ENCODE data around the gene FASTK. TPM values are rescaled to one million over a fixed set of nuclear protein-coding genes. Genes with fewer than 3 reads are reported as not detected.

Gene FASTK
- total and polyA plus RNA-seq, 2 donors (not counting 3 experiments of a cell fraction or from before 2014, with no cell fraction given), result 73.3 to 113 TPM

DNA sequence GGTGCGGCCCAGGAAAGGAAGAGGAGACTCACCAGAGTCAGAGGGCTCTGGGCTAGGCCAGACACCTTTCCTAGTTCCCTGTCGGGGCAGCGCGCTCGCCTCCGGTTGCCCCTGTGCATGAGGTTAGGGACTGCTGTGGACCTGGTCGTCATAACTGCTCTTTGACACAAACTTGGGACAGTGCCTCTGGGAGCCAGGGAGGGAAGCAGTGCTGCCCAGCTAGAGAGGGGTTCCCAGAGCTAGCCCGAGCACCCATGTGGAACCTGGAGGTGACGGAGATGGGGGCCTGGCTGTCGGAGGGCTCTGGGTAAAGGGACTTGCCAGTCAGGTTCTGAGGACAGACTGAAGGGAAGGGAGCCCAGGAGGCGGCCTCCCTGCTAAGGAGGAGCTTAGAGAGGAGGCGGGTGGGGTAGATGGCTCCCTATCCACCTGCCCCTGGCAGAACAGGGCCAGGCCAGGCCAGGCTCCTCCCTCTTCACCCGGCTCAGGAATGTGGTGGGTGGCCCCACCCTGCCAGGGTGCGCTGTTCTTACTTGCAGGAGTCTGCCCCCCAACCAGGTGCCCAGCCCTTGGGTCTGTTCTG, 35.3 kb upstream of the FASTK start:
- Histone ChIP-seq H3K79me2 (ENCODE audit: control insufficient read depth, insufficient read depth, low read length) (peaks cover 52% of the 10 kb centered on the region), H2AFZ (ENCODE audit: low read depth, low read length) (no peak overlapping the region), H3K9ac (replicated peaks; ENCODE audit: extremely low read depth, insufficient read depth, low read length) (no peak overlapping the region), H3K27ac (ENCODE audit: insufficient read depth, low read depth, low read length) (no peak overlapping the region), H3K9me3 (replicated peaks; ENCODE audit: control insufficient read depth, insufficient read depth, low read length) (no peaks in the 10 kb centered on the region), H4K20me1 (replicated peaks; ENCODE audit: control insufficient read depth, extremely low read depth, insufficient read depth, low read length) (no peaks in the 10 kb centered on the region), H3K4me1 (ENCODE audit: control insufficient read depth, extremely low read depth, insufficient read depth, low read length) (peaks cover 19% of the 10 kb centered on the region), H3K36me3 (ENCODE audit: control insufficient read depth in 2 of 2, extremely low read depth in 1 of 2, insufficient read depth in 2 of 2, low read length in 2 of 2) (peaks cover 9 to 37% of the 10 kb centered on the region in 2 experiments), H3K27me3 (ENCODE audit: control insufficient read depth in 2 of 2, insufficient read depth in 2 of 2, low read length in 2 of 2) (no peaks in the 10 kb centered on the region), H3K4me3 (replicated peaks in 1 of 3; ENCODE audit: insufficient read depth in 1 of 3, low read depth in 1 of 3, low read length in 3 of 3) (no peak overlapping the region), H3K9me1 (replicated peaks; ENCODE audit: control insufficient read depth, extremely low read depth, insufficient read depth, low read length) (no peaks in the 10 kb centered on the region), H3K4me2 (ENCODE audit: insufficient read depth, low read length) (no peak overlapping the region)
- no TSS peak for BruUV-seq (replicated peaks)
- CTCF ChIA-PET, result interaction anchor here (0.7 to 3.0 kb wide), 7 partner anchors 8 to 153 kb away, joined by 3 to 33 read pairs (median 4); no protein-coding TSS in a partner anchor
- no peak for TF ChIP-seq GATA2 (IDR thresholded peaks at IDR 0.05; ENCODE audit: insufficient read depth, insufficient read length, low read depth, low read length)
- TF ChIP-seq MYC (IDR thresholded peaks at IDR 0.05; ENCODE audit: low read depth, low read length), result no peak
- TF ChIP-seq JUN (IDR thresholded peaks at IDR 0.05; ENCODE audit: borderline replicate concordance, insufficient read depth, insufficient read length, low read depth), result no peak
- TF ChIP-seq EZH2 (IDR thresholded peaks at IDR 0.05; ENCODE audit: borderline replicate concordance, low read depth, low read length, severe bottlenecking), result no peak
- intact Hi-C loops (cut with micrococcal nuclease) (loop anchor here (2.0 kb wide), 1 partner anchor 127 kb away; no protein-coding TSS in a partner anchor), dilution Hi-C loops (cut with MboI; ENCODE audit: extremely low pct_ligation_motif_present, low sequenced_read_pairs) (no loop called here)
- POLR2A ChIA-PET, result no interaction called here
- DNase-seq (ENCODE audit: low read depth, low spot score), result no peak
- FAIRE-seq, result no peak

DNA sequence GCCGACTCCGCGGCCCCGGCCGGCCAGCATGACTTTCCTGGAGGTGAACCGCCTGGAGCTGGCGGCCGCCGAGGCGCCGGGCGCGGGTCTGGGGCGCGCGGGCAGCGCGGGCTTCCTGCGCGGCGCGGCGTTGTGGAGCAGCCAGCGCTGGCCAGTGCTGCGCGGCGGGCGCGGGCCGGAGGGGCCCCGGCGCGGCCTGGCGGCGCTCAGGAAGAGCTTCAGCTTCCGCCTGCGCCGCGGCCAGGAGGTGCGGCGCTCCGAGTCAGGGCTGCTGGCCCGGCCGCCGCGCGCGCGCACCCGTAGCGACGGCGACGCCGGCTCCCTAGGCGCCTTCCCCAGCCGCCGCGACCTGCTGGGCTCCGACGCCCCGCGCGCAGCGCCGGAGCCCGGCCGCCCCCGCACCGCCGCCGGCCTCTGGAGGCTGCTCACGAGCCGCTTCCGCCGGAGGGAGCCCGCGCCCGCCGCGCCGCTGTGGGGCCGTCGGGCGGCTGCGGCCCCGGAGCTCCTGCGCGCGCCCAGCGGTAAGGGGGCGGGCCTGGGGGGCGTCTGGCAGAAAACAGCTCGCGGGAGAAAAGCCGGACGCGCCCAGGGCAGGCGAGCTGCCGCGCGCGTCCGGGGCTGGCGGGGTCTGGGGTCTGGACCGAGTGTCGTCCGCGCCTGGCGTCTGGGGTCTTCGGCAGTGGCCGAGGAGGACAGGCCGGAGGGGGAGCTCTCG, 34.7 kb upstream of the FASTK start:
- H3K9ac ChIP-seq (replicated peaks; ENCODE audit: extremely low read depth, insufficient read depth, low read length), result no peak overlapping the region
- no peak overlapping the region for H3K4me3 ChIP-seq (replicated peaks in 1 of 3; ENCODE audit: insufficient read depth in 1 of 3, low read depth in 1 of 3, low read length in 3 of 3)
- H3K27me3 ChIP-seq (ENCODE audit: control insufficient read depth in 2 of 2, insufficient read depth in 2 of 2, low read length in 2 of 2), result no peaks in the 10 kb centered on the region
- DNase-seq (ENCODE audit: low read depth, low spot score) (peak; percentile 15), FAIRE-seq (peak; percentile 12)
- no peaks in the 10 kb centered on the region for H3K9me1 ChIP-seq (replicated peaks; ENCODE audit: control insufficient read depth, extremely low read depth, insufficient read depth, low read length)
- no peak overlapping the region for H2AFZ ChIP-seq (ENCODE audit: low read depth, low read length)
- dilution Hi-C loops (cut with MboI; ENCODE audit: extremely low pct_ligation_motif_present, low sequenced_read_pairs), result no loop called here
- CTCF ChIA-PET, result interaction anchor here (0.7 to 3.0 kb wide), 6 partner anchors 9 to 152 kb away, joined by 4 to 33 read pairs (median 4); no protein-coding TSS in a partner anchor
- H3K36me3 ChIP-seq (ENCODE audit: control insufficient read depth in 2 of 2, extremely low read depth in 1 of 2, insufficient read depth in 2 of 2, low read length in 2 of 2), result peaks cover 9 to 32% of the 10 kb centered on the region in 2 experiments
- BruUV-seq (replicated peaks), result no TSS peak
- H3K4me1 ChIP-seq (ENCODE audit: control insufficient read depth, extremely low read depth, insufficient read depth, low read length), result peaks cover 19% of the 10 kb centered on the region
- intact Hi-C loops (cut with micrococcal nuclease), result loop anchor here (2.0 kb wide), 1 partner anchor 126 kb away; no protein-coding TSS in a partner anchor
- no peak overlapping the region for H3K27ac ChIP-seq (ENCODE audit: insufficient read depth, low read depth, low read length)
- H4K20me1 ChIP-seq (replicated peaks; ENCODE audit: control insufficient read depth, extremely low read depth, insufficient read depth, low read length), result no peaks in the 10 kb centered on the region
- POLR2A ChIA-PET, result no interaction called here
- H3K9me3 ChIP-seq (replicated peaks; ENCODE audit: control insufficient read depth, insufficient read depth, low read length), result no peaks in the 10 kb centered on the region
- peak; percentile 59 for TF ChIP-seq POLR2AphosphoS5 (IDR thresholded peaks at IDR 0.05; ENCODE audit: insufficient read depth, low read depth, low read length)
- no peak for TF ChIP-seq EZH2 (IDR thresholded peaks at IDR 0.05; ENCODE audit: borderline replicate concordance, low read depth, low read length, severe bottlenecking)
- peaks cover 58% of the 10 kb centered on the region for H3K79me2 ChIP-seq (ENCODE audit: control insufficient read depth, insufficient read depth, low read length)
- no peak overlapping the region for H3K4me2 ChIP-seq (ENCODE audit: insufficient read depth, low read length)
